HG03280 (cell line): ENCODE data around the gene COG7.
"Not testable (repeated sequence)": the region's sequence is repeated elsewhere in the genome, so short reads cannot be mapped to it uniquely, and the experiment has no call there.

ENCODE experiments used
- ATAC-seq: cut with Tn5 transposase; IDR thresholded peaks from one replicate; pipeline ENCODE4 v1.9.1; 2021; ENCODE audit warnings: mild to moderate bottlenecking, moderate library complexity; ENCODE audit not compliant: unreplicated experiment

The COG7 gene

GRCh38 chr16:23452572-23453337 is at the start of gene COG7:
COG7 (minus strand) TSS chr16:23453189; CDS start chr16:23452994, 195 bp downstream.
- no peak for ATAC-seq

- ATAC-seq = no peak
Observed at GRCh38 chr16:23502466-23502865, 49.5 kb upstream of the COG7 start.

GRCh38 chr16:23501291-23501690 is 48.3 kb upstream of the COG7 start:
- no peak for ATAC-seq

GRCh38 chr16:23500862-23501225 is 47.9 kb upstream of the COG7 start:
- no peak for ATAC-seq

- ATAC-seq = no peak
Observed at GRCh38 chr16:23500212-23500861, 47.3 kb upstream of the COG7 start.

GRCh38 chr16:23499801-23500200 is 46.8 kb upstream of the COG7 start:
- ATAC-seq = no peak

GRCh38 chr16:23498863-23499262 is 45.9 kb upstream of the COG7 start:
- no peak for ATAC-seq

GRCh38 chr16:23497543-23497868 is 44.5 kb upstream of the COG7 start:
- ATAC-seq = no peak

- no peak for ATAC-seq
Observed at GRCh38 chr16:23496821-23497542, 44.0 kb upstream of the COG7 start.

GRCh38 chr16:23495671-23496070 is 42.7 kb upstream of the COG7 start:
- ATAC-seq = no peak

GRCh38 chr16:23494188-23494587 is 41.2 kb upstream of the COG7 start:
- no peak for ATAC-seq

GRCh38 chr16:23491490-23492391 is 38.8 kb upstream of the COG7 start:
- ATAC-seq = no peak

GRCh38 chr16:23486480-23486879 is 33.5 kb upstream of the COG7 start:
- no peak for ATAC-seq

- ATAC-seq = no peak
Observed at GRCh38 chr16:23485841-23486240, 32.9 kb upstream of the COG7 start.

- no peak for ATAC-seq
Observed at GRCh38 chr16:23485257-23485614, 32.2 kb upstream of the COG7 start.

GRCh38 chr16:23484510-23485256 is 31.7 kb upstream of the COG7 start:
- no peak for ATAC-seq

- not testable (repeated sequence) for ATAC-seq
Observed at GRCh38 chr16:23483492-23483891, 30.5 kb upstream of the COG7 start.

GRCh38 chr16:23482778-23483177 is 29.8 kb upstream of the COG7 start:
- no peak for ATAC-seq

- no peak for ATAC-seq
Observed at GRCh38 chr16:23480257-23480656, 27.3 kb upstream of the COG7 start.

GRCh38 chr16:23479138-23479537 is 26.1 kb upstream of the COG7 start:
- ATAC-seq = no peak
